SIG-M5 treated with dmso at 0.1 percent for 504 hours (cell line): ENCODE results near the gene NANOG.
"Not testable (repeated sequence)": the region's sequence is repeated elsewhere in the genome, so short reads cannot be mapped to it uniquely, and the experiment has no call there.

Experiments
- DNase-seq: peaks from one replicate; lab custom pipeline; 2025; ENCODE audit not compliant: unreplicated experiment; lab: John Stamatoyannopoulos, UW

Gene NANOG

GRCh38 chr12:7801460-7801859 lies 12.3 kb downstream of the NANOG start:
- DNase-seq, result no peak

- DNase-seq, result not testable (repeated sequence)
Observed at GRCh38 chr12:7806319-7806718, 17.1 kb downstream of the NANOG start.

GRCh38 chr12:7806863-7807487 lies 17.8 kb downstream of the NANOG start:
- peak; percentile 71 for DNase-seq

- DNase-seq, result peak; percentile 3
Observed at GRCh38 chr12:7825754-7826153, 36.6 kb downstream of the NANOG start.

- not testable (repeated sequence) for DNase-seq
Observed at GRCh38 chr12:7829737-7830136, 40.5 kb downstream of the NANOG start.

GRCh38 chr12:7832059-7832696 lies 43.0 kb downstream of the NANOG start:
- DNase-seq, result peak; percentile 80

- DNase-seq, result not testable (repeated sequence)
Observed at GRCh38 chr12:7833201-7833600, 44.0 kb downstream of the NANOG start.

GRCh38 chr12:7833831-7834230 lies 44.6 kb downstream of the NANOG start:
- DNase-seq, result no peak

- DNase-seq, result peak; percentile 9
Observed at GRCh38 chr12:7834701-7835100, 45.5 kb downstream of the NANOG start.

- DNase-seq, result no peak
Observed at GRCh38 chr12:7835116-7835515, 45.9 kb downstream of the NANOG start.

- DNase-seq, result no peak
Observed at GRCh38 chr12:7835766-7836165, 46.6 kb downstream of the NANOG start.

- DNase-seq, result peak; percentile 79
Observed at GRCh38 chr12:7837366-7837765, 48.2 kb downstream of the NANOG start.

GRCh38 chr12:7839226-7839625 lies 50.0 kb downstream of the NANOG start:
- DNase-seq, result not testable (repeated sequence)

GRCh38 chr12:7839848-7840247 lies 50.6 kb downstream of the NANOG start:
- not testable (repeated sequence) for DNase-seq

GRCh38 chr12:7842444-7842843 lies 53.2 kb downstream of the NANOG start:
- DNase-seq, result not testable (repeated sequence)

GRCh38 chr12:7843149-7843548 lies 53.9 kb downstream of the NANOG start:
- DNase-seq, result not testable (repeated sequence)

- DNase-seq, result not testable (repeated sequence)
Observed at GRCh38 chr12:7843583-7843982, 54.4 kb downstream of the NANOG start.

- no peak for DNase-seq
Observed at GRCh38 chr12:7844116-7844515, 54.9 kb downstream of the NANOG start.

- not testable (repeated sequence) for DNase-seq
Observed at GRCh38 chr12:7847226-7848097, 58.3 kb downstream of the NANOG start.

GRCh38 chr12:7848098-7848422 lies 58.9 kb downstream of the NANOG start:
- not testable (repeated sequence) for DNase-seq
